Stimulated activated naive CD4-positive, alpha-beta T cell treated with Interleukin-2 at 50 U/mL for 16 hours (primary cell): ENCODE results near the gene ZNF382.

Source experiments
- DNase-seq: peaks from one replicate; lab custom pipeline; 2025; lab: John Stamatoyannopoulos, UW

The ZNF382 gene

GRCh38 chr19:36679455-36679854 lies 74.3 kb downstream of the ZNF382 start:
- no peak for DNase-seq
